ENCODE measurements around the gene PLEKHM2.

PLEKHM2 gene

GRCh38 chr1:15740924-15741850, 57.1 kb downstream of the PLEKHM2 start:
- DNase-seq, result peak; percentile 71

- DNase-seq, result no peak
These were observed 58.2 kb downstream of the PLEKHM2 start, which contains the start of gene TMEM82 for GRCh38 chr1:15742339-15742801. TSS of gene TMEM82 (plus strand) at chr1:15742499. CDS start at chr1:15742560, 61 bp downstream.

GRCh38 chr1:15744122-15744679, 60.1 kb downstream of the PLEKHM2 start:
- DNase-seq, result no peak

GRCh38 chr1:15747378-15747777, 63.3 kb downstream of the PLEKHM2 start:
- no peak for DNase-seq

- no peak for DNase-seq
These were observed 64.1 kb downstream of the PLEKHM2 start for GRCh38 chr1:15748264-15748663.

- DNase-seq, result no peak
These were observed 64.7 kb downstream of the PLEKHM2 start for GRCh38 chr1:15748690-15749398.

GRCh38 chr1:15749399-15750291, 65.5 kb downstream of the PLEKHM2 start:
- no peak for DNase-seq

- DNase-seq, result no peak
These were observed 66.8 kb downstream of the PLEKHM2 start for GRCh38 chr1:15750924-15751323.

GRCh38 chr1:15751717-15752116, 67.6 kb downstream of the PLEKHM2 start:
- no peak for DNase-seq

GRCh38 chr1:15753776-15754175, 69.7 kb downstream of the PLEKHM2 start:
- no peak for DNase-seq

GRCh38 chr1:15755021-15755645, 71.0 kb downstream of the PLEKHM2 start:
- no peak for DNase-seq

- no peak for DNase-seq
These were observed 71.5 kb downstream of the PLEKHM2 start for GRCh38 chr1:15755646-15756040.

GRCh38 chr1:15756143-15757015, 72.3 kb downstream of the PLEKHM2 start:
- DNase-seq, result peak; percentile 44

GRCh38 chr1:15757016-15757543, 73.0 kb downstream of the PLEKHM2 start:
- DNase-seq, result no peak

- DNase-seq, result no peak
These were observed 73.6 kb downstream of the PLEKHM2 start for GRCh38 chr1:15757575-15758342.

GRCh38 chr1:15758343-15758931, 74.3 kb downstream of the PLEKHM2 start, which contains the start of gene FBLIM1:
TSS of gene FBLIM1 (plus strand) at chr1:15758795. CDS start at chr1:15764984, 6,189 bp downstream.
- no peak for DNase-seq

- no peak for DNase-seq
These were observed 75.0 kb downstream of the PLEKHM2 start for GRCh38 chr1:15758953-15759661.

GRCh38 chr1:15760520-15761211, 76.5 kb downstream of the PLEKHM2 start:
- DNase-seq, result no peak

All from NCI-H1436 (cell line).